NCI-H345 treated with DMSO at 0.1 percent for 48 hours (cell line): ENCODE data around the gene CTDSP1.

ENCODE experiments used
- DNase-seq: peaks from one replicate; lab custom pipeline; 2025; ENCODE audit not compliant: unreplicated experiment; lab: John Stamatoyannopoulos, UW

Gene CTDSP1

GRCh38 chr2:218422403-218423086 lies 22.9 kb downstream of the CTDSP1 start:
- no peak for DNase-seq

DNA sequence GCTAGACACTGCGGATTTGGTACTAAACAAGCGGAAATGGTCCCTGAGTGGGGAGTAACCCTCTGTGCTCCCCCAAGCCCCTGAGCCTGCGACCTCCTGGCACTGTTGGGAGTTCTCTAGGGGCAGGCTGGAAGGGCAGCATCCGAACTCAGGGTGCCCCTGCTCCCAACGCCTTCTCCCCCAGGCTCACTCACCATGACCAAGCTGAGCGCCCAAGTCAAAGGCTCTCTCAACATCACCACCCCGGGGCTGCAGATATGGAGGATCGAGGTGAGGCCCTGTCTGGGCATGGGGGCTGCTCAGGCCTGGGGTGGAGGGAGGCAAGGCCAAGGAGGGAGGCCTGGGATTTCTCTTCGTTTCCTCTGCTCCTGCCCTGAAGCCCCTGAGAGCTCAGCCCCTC lies 23.9 kb downstream of the CTDSP1 start:
- DNase-seq, result no peak

DNA sequence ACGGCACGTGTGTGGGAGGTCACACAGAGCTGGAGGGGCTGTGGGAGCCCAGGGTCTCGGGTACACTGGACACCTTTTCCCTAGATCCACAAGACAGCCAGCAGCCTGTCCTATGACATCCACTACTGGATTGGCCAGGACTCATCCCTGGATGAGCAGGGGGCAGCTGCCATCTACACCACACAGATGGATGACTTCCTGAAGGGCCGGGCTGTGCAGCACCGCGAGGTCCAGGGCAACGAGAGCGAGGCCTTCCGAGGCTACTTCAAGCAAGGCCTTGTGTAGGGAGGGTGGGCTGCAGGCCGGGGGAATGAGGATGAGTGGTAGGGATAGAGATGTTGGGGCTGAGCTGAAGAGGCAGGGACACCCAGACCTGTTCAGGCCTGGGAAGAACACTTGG lies 25.9 kb downstream of the CTDSP1 start:
- no peak for DNase-seq

GRCh38 chr2:218427741-218428140 lies 28.1 kb downstream of the CTDSP1 start:
- DNase-seq, result no peak

- DNase-seq, result no peak
These were observed 29.3 kb downstream of the CTDSP1 start for GRCh38 chr2:218428846-218429558.

DNA sequence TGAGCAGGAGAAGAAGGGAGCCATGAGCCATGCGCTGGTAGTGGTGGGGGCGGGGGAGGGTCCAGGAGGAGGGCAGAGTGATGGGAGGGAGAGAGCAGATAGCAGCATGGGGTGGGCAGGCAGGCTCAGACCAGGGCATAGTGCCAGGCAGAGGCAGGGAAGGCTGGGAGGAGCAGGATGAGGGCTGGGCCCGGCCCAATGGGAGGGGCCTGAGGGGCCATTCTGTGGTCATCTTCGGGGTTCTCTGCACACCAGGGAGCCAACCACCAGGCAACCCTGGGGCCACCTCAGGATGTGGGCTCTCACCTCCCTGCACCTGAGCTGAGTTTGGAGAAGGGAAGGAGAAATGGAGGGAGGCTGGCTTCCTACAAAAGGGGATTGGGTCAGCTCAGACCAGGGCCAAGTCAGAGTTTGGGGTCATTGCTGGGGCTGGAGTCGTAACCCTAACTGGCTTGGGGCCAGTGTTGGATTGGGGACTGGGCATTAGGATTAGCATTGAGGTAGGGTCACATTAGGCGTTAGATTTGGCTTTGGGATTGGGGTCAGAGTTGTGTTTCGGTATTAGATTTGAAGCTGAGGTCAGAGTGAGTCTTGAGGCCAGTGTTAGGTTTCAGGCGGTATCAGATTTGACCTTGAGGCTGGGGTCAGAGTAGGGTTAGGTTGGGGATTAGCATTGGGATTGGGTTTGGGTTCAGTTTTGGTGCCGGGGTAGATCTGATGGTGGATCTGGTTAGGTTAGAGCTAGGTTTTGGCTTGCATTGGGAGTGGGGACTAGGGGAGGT lies 30.4 kb downstream of the CTDSP1 start:
- no peak for DNase-seq

DNA sequence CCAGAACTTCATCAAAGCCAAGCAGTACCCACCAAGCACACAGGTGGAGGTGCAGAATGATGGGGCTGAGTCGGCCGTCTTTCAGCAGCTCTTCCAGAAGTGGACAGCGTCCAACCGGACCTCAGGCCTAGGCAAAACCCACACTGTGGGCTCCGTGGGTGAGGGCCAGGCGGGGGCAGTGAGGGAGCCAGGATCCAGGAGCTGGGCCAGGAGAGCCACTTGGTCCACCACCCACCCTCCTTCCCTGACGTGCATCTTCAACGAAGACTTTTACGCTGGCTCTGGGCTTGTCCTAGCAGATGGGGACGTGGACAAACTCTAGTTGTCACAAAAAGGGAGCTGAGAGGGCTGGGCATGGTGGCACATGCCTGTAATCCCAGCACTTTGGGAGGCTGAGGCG lies 31.1 kb downstream of the CTDSP1 start:
- DNase-seq, result no peak

DNA sequence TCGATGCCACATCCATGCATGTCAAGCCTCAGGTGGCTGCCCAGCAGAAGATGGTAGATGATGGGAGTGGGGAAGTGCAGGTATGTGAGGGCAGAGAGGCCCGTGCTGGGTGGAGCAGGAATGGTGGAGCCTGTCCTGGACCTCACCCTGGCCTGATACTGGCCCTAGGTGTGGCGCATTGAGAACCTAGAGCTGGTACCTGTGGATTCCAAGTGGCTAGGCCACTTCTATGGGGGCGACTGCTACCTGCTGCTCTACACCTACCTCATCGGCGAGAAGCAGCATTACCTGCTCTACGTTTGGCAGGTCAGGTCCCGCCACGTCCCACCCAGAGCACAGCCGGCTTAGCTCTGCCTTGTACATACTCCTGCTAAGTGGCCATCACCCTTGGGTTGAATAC lies 32.2 kb downstream of the CTDSP1 start:
- DNase-seq, result no peak

GRCh38 chr2:218432676-218433365 lies 33.2 kb downstream of the CTDSP1 start:
- no peak for DNase-seq

GRCh38 chr2:218434456-218434855 lies 34.8 kb downstream of the CTDSP1 start:
- no peak for DNase-seq

- no peak for DNase-seq
These were observed 35.6 kb downstream of the CTDSP1 start for GRCh38 chr2:218435003-218435982.

DNA sequence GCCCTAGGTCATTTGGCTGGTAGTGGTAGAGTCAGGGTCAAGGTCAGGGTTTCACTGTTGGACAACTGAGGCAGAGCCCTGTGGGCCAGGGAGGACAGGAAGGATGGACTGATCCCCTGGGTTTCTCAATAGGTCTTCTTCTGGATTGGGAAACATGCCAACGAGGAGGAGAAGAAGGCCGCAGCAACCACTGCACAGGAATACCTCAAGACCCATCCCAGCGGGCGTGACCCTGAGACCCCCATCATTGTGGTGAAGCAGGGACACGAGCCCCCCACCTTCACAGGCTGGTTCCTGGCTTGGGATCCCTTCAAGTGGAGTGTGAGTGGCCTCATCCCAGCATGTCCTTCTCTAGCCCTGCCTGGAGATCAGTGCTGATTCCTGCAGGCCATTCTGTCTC lies 37.3 kb downstream of the CTDSP1 start:
- DNase-seq, result no peak

GRCh38 chr2:218437969-218438368 lies 38.3 kb downstream of the CTDSP1 start:
- DNase-seq, result no peak

DNA sequence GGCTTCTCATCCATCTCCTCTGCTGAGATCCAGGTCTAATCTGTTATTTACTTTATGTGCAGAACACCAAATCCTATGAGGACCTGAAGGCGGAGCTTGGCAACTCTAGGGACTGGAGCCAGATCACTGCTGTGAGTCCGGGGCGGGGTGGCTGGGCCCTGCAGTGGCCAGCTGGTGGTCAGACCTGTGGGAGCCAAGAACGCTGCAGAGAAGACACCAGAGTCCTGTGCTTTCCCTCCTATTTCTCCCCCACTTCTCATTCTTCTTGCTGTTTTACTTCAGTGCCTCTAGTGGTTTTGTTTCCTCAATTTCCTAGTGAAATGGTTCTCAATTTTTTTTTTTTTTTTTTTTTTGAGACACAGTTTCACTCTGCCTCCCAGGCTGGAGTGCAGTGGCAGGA lies 38.9 kb downstream of the CTDSP1 start:
- no peak for DNase-seq

- DNase-seq, result no peak
These were observed 45.2 kb downstream of the CTDSP1 start for GRCh38 chr2:218444692-218445357.

- DNase-seq, result no peak
These were observed 45.9 kb downstream of the CTDSP1 start for GRCh38 chr2:218445602-218446001.

GRCh38 chr2:218446547-218446946 lies 46.9 kb downstream of the CTDSP1 start:
- DNase-seq, result no peak

- no peak for DNase-seq
These were observed 47.4 kb downstream of the CTDSP1 start for GRCh38 chr2:218447072-218447471.

- no peak for DNase-seq
These were observed 49.3 kb downstream of the CTDSP1 start for GRCh38 chr2:218448934-218449333.

- DNase-seq, result no peak
These were observed 52.4 kb downstream of the CTDSP1 start for GRCh38 chr2:218452079-218452478.
